GM21576 (cell line): ENCODE measurements around the gene PLXNA1.

Experiments used
- ATAC-seq: cut with Tn5 transposase; IDR thresholded peaks from one replicate; pipeline ENCODE4 v1.9.1; 2021; ENCODE audit warnings: mild to moderate bottlenecking, moderate library complexity; ENCODE audit not compliant: unreplicated experiment

The PLXNA1 gene

GRCh38 chr3:127032296-127032990, 49.5 kb downstream of the PLXNA1 start:
- no peak for ATAC-seq
